ENCODE results near the gene GABRB1.

The GABRB1 gene

DNA sequence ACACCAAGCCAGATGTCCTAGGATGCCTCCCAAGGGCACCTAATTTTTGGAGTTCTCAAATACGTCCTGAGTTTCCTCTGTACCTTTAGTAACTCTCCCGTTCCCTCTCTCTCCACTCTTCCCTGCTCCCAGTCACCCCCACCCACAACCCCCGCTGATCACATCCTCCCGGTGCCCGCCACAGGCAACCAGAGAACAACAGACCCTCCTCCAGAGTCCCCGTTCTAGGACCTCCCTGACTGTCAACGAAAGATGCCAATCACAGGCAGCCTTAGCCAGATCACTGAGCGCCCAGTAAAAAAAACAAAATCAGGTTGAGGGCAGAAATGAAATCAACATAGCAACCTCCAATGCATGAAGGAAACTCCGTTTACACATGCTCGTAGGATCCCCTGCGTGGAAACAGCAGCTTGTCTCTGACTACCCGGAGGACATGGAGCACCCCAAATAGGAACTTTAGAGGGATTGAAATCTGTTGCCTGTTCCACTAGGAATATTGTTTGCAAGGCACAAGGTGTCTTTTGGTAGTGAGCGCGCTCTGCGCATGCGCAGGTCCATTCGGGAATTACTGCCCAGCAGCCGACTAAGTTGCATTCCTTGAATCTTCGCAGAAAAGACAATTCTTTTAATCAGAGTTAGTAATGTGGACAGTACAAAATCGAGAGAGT, at the start of gene GABRB1:
TSS of gene GABRB1 (plus strand) at position 557 of the 668 bp plus-strand sequence.
- DNase-seq (ENCODE audit: low read depth in 1 of 2, low spot score in 1 of 2): no peak

DNA sequence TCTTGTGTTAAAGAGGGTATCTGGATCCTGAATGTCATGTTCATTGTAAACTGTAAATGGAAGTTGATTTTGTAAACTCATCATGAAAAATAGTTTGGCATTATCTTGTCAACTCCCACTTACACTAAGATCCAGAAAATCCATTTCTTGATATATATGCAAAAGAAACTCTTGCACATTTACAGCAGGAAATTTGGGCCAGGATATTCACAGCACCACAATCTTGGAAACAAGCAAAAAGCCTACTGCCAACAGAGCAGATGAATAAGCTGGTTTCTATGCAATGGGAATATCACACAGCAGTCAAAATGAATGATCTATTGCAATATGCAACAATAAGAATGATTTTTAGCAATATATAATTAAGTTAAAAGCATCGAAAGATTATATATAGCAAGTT, 46.6 kb upstream of the GABRB1 start:
- DNase-seq (ENCODE audit: low read depth in 1 of 2, low spot score in 1 of 2): no peak

DNA sequence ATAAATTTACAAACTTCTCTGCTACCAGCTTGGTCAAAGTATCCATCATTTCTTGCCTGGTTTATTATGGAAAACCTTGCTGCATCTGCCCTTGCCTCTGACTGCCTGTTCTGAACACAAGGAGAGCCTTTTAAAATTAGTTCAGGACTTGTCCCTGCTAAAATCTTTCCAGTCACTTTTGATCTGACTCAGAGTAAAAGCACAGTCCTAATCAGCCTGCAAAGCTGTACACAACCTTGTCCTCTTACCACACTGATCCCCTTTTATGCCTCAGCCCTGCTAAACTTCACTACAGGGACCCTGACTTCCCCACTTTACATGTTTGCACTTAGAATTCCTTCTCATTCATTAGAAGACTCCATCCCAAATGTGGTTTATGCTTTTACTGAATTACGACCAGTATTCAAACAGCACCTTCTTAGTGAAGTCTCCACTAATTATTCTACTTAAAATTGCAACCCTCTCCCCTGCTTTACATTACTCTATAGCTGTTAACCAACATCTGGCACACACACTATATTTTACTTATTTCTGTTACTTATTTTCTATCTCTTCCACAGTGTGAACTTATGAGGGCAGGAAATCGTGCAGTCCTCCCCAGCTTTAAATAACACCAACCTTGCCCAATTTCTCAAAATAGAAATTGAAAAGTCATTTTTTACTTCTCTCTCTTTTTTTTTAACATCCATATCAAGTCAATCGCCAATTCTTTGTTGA, 44.3 kb upstream of the GABRB1 start:
- DNase-seq (ENCODE audit: low read depth in 1 of 2, low spot score in 1 of 2): no peak

DNA sequence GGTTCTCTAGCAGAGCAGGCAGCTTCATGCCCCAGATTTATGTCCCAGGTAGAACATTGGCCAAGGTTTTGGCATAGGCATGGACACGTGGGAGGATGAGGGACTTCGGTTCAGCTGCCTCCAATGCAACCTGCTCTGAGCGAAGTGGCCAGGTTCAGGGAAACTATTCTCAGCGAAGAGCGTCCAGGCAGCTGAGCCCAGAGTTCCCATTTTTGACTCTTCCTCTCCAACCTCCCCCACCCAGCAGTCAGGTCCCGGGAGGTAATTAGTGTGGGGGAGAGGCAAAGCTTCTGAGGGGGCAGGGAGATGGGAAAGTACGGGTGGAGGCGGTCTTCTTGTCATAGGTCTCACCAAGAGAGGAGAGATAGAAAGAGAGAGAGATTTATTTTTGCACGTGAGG, 39.0 kb upstream of the GABRB1 start:
- DNase-seq (ENCODE audit: low read depth in 1 of 2, low spot score in 1 of 2): no peak

DNA sequence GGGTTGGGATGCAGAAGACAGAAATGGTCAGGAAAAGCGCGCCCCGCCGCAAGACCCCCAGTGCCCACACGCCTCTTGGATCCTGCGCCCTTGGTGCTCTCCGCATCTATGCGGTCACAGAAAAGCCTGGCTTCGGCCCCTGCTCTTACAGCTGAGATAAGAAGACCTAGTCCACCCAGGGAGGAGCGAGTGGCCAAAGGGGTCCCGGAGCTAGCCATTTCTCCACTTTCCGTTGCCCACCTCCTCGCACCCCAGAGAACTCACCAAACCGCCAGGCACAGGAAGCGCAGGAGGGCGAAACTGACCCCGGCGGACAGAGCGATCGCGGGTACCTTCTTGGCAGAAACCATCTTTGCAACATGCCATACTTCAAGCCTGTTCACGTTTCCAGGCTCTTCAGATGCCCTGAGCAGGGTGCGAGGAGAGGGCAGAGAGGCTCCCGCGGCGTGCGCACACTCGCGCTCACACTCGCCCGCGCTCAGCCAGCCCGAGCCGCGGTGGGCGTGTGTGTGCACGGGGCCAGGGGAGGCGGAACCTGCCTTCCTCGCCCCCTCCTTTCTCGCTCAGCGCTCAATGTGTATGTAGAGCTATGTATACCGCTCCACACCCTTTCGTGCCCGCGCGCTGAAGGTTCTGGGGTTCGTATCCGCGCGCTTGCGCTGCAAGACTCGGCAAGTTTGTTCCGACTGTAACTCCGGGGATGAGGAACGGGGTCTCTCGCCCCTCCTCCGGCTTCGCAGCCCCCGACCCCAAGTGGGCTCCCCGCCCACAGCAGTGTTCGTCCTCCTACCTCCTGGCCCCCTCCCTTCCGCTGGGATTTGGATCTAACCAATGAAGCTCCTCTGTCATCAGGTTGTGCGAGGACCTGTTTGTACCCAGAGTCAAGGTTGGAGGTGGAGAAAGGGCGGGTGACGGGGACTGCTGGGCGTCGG, 38.0 kb upstream of the GABRB1 start, which contains the start of gene GABRA4:
TSS of gene GABRA4 (minus strand) at position 507 of the 932 bp plus-strand sequence. CDS start at position 350, 157 bp downstream.
- DNase-seq (ENCODE audit: low read depth in 1 of 2, low spot score in 1 of 2): no peak

DNA sequence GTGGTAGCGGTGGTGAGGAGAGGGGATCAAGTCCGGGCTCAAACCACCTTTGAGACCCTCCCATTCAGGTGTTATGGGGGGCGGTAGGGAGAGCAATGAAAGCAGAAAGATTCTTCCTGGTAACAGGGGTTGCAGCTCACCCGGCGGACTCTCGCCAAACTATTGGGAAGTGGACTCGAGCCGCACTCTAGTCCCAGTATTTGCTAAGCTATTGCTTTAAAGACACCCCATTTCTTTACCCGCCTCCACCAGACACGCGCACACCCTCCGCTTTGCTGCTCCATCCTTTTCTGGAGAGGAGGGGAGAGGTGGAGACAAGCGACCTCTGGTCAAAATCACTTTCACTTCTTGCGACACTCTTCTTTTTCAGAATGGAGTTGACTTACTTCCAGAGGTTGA, 37.4 kb upstream of the GABRB1 start:
- DNase-seq (ENCODE audit: low read depth in 1 of 2, low spot score in 1 of 2): no peak

DNA sequence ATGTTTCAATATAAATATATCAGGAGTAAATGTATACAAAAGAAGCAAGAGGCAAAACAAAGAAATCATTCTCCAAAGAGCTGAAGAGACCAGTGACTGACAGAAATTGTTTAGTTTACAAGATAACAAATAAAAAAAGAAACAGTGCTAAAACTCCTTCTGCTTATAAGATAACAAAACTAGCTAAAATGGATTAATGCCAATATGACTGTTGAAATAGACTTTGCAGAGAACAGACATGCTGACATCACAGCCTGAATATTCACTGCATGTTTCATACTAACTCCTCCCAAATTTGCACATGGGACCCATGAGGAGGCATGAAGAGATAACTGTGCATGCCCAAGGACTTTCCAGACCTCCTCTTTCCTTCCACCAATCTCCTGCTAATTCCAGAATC, 31.8 kb upstream of the GABRB1 start:
- DNase-seq (ENCODE audit: low read depth in 1 of 2, low spot score in 1 of 2): no peak

DNA sequence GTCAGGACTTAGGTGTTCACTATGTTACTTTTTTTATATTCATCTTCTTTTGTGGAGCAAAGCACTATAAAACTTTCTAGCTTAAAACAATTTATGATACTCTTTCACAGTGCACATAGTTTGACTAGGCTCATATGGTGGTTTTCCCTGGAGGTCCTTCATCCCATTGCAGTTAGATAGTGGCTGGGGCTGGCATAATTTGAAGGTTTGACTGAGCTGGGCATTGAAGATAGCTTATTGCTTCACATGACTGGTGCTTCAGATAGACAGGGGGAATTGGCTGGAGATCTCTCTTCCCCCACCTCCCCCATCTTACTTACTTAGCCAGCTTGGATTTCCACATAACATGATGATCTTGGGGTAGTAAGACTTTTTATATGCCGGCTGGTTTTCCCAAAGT, 31.0 kb upstream of the GABRB1 start:
- DNase-seq (ENCODE audit: low read depth in 1 of 2, low spot score in 1 of 2): no peak

DNA sequence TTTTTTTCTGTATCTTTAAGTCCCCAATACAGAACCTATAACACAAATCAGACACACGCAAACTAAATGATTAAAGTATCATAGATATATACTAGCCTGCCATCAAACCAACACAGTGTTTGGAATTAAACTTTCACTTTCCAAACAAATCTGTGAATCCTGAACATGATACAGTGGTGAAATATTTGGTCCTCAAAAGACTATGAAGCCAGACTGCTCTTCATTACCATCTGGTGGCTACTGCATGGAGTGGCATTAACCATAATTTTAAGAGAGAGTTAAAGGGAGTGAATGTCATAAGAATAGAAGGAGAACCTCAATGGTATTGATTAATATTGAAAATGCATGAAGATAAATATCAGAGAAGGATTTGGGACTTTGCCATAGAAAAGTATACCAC, 28.8 kb upstream of the GABRB1 start:
- no peak for DNase-seq (ENCODE audit: low read depth in 1 of 2, low spot score in 1 of 2)

DNA sequence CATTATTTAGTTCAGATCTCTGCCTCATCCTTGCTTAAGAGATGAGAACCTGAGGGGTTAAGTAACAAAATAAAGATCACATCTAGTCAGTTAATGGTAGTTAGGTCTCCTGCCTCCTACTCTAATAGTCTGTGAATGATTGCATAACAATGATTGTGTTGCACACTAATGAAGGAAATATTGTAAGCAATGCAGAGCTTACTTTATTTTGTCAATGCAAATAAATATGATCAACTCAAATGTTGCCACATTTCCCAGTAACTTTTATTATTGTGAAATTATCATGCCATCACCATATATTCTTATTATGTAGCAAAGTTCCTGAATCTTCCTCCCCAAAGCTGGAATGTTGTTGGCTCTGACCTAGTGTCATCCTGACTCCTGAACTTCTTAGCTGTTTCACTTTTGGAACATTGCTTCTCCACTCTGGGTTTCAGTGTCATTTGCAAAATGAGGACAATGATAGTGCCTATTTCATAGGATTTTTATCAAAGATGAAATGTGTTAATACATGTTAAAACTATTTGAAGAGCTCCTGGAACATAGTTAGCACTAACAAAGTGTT, 20.9 kb upstream of the GABRB1 start:
- DNase-seq (ENCODE audit: low read depth in 1 of 2, low spot score in 1 of 2): no peak

DNA sequence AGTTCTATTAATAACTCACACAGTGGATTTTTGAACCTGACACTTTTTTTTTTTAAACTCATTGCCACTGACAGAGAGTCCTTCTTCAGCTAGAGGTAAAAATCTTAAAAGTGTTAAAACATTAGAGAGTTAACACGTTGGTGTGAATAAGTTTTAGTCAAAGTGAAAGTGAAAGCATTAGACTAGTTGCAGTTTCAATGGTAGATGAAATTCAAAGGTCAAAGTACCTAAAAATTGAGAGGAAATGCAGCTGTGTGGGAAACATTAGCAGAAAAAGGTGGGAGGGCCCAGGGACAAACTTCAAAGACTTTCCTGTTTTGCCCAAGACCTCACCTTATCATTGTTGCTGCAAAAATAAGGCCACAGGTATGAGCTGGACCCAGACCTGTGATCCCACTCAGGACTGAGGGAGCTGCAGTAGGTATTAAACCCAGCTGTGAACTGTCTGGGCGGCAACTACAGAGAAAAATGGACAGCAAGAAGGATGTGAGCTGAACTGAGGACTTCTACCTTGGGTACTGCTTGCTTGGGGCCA, 20.4 kb upstream of the GABRB1 start:
- no peak for DNase-seq (ENCODE audit: low read depth in 1 of 2, low spot score in 1 of 2)

DNA sequence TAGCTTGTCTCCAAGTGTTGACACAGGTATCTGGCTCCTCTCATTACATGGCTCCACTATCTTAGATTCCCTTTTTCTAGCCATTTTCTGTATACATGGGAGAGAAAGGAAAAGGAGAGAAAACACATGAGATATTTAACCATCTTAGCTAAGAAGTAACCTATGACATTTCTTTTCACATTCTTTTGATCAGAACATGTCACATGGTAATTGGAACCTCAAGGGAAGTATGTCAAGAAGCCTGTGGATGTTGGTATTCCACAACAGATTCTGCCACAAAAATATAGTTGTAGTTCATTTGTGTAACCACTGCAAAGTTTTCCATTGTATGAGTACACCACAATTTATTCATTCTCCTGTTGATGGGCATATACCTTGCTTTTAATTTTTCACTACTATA, 18.7 kb upstream of the GABRB1 start:
- DNase-seq (ENCODE audit: low read depth in 1 of 2, low spot score in 1 of 2): no peak

DNA sequence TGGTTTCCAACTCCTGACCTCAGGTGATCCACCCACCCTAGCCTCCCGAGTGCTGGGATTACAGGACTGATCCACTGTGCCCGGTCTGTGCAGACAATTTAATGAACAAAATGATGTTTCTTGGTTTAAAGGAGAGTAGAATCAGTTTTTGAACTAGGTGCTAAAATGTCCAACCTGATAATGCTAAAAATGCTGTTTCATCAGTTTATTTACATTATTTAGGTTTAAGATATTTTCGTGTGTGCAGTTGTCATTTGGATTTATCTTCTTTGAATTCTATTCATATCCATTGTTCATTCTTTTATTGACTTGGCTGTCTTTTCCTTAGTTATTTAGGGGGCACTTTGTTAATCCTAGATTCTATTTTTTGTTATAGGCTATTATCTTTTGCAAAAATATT, 18.0 kb upstream of the GABRB1 start:
- DNase-seq (ENCODE audit: low read depth in 1 of 2, low spot score in 1 of 2): no peak

DNA sequence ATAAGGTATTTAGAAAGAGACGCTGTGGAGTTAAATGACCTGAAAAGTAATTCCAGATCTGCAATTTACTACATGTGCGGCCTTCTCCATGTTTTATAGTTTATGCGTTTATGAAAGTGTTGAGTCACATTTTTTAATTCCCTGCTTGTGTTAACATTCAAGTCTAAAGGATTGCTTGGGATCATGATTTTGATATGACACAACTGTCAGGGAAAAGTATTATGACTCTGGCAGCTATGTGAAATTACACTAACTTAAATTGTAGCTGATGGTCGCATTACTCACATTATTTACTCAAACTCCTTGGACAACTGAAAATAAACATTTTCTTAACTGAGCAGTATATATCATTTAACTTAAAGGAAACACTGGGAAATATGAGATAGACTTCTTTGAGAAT, 14.3 kb upstream of the GABRB1 start:
- no peak for DNase-seq (ENCODE audit: low read depth in 1 of 2, low spot score in 1 of 2)

DNA sequence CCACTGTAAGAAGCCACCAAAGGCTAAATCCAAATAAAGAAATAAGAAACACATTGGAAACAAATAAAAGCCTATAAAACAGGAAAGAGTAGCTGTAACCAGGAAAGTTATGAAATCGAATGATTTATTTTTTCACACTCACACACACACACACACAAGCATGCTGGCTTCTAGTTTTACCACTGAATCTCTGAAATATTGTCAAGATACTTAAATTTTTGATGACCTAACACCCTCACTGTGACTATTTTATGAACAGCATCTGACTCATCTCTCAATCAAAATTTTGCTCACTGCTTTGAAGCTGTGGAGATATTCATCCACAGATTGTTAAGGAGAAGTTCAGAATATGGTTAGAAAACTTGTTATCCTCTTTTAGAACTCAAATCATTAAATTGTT, 13.9 kb upstream of the GABRB1 start:
- DNase-seq (ENCODE audit: low read depth in 1 of 2, low spot score in 1 of 2): no peak

DNA sequence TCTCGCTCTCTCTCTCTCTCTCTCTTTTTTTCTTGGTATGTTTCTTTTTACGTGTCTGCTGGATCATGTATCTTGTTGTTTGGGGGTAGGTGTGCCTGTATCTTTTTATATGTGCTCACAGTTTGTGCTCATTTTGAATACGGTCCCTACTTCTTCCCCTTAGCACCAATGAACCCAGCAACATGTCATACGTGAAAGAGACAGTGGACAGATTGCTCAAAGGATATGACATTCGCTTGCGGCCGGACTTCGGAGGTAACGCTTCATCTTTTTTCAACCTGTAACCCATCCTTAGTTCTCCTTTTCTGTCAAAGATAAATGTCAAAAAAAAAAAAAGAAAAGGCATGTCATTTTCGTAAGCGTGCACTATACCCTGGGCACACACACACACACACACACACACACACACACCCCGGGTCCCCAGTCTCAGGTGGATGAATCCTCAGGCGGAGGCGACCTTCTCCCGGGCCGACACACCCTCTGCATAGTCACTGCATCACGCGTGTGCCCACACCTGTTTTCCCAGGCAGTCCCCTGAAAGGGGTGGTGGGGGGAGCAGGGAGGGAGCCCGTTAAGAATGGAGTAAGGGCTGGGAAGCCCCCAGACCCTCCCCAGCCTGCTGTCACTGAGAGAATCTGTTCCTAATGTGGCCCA, 511 bp downstream of the GABRB1 start:
- DNase-seq (ENCODE audit: low read depth in 1 of 2, low spot score in 1 of 2): no peak

DNA sequence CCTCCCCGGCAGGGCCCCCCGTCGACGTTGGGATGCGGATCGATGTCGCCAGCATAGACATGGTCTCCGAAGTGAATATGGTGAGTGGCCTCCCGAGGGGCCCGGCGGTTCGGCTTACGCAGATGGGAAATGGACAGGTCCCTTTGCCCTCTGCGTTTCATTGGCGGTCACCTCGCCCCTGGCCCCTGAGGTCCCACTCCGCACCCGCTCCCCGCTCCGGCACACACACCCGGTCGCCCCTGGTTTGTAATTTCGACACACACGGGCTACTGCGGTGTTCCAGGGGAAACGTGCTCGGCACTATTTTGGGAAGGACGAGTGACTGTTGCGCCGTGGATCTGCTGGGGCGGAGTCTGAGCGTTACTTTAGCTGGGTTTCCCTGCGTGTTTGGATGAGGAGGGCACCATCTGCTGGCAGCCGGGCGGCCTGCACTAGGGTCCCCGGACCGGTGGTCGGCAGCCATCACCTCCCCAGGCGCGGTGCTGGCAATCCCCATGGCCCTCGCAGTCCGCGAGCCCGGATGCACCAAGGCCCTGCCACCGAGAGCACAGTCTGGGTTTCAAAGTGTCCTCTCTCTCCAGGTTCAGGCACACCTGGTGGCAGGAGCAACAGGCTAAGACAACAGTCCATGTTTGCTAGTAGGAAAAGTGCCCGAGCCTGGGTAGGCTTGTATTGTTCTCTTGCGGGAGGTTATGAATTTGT, 1.2 kb downstream of the GABRB1 start:
- DNase-seq (ENCODE audit: low read depth in 1 of 2, low spot score in 1 of 2): peak in 1 of 2 donors; percentile 6

DNA sequence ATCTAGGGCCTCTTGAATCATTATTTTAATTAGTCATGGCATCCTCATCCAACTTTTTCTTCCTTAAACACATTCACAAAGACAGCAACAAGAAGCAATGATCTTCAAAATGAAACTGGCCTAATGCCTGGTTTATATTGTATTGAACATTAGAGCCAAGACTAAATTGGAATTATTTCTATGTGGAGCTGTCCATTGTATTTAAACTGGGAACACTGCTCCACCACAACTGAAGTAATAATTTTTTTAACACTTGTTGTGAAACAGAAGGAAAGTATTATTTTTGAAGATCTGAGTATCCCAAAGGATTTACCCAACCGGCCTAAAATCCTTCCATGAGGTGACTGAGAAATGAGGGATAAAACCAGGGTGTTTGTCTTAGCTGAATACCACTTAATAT, 6.9 kb downstream of the GABRB1 start:
- no peak for DNase-seq (ENCODE audit: low read depth in 1 of 2, low spot score in 1 of 2)

DNA sequence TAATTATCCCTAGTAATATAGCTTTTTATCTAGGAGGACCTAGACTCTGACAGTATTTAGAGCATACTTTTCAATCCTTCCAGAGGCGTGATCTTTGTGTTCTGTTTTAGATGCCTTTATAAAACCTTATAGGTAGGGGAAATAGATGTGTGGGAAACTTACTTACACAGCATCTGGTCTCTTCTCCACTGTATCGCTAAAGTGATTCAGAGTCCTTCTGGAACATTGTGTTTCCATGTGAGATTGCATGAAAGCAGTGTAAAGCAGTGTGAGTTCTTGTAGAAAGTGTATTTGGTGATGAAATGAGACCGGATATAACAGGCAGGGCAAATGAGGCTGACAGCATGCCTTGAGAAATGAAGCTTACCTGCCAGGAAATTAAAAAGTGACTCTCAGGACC, 9.5 kb downstream of the GABRB1 start:
- DNase-seq (ENCODE audit: low read depth in 1 of 2, low spot score in 1 of 2): no peak

DNA sequence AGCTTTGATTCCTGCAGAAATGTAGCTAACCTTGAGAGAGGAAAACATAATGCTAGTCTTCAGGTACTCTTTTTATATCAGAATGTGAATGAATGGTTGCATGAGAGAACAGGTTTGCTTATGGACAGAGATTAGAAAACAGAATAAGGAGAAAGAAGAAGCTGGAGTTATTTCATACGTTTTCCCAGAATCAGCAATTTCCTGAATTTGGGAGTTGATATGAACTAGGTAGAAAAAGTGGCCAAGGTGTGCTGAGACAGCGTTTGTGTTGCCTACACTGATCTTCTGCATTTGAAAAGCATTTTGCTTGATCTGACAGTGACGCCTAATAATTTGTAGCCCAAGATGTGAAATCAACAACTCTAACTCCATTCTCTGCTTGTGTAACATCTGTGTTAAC, 12.5 kb downstream of the GABRB1 start:
- DNase-seq (ENCODE audit: low read depth in 1 of 2, low spot score in 1 of 2): no peak

All from activated CD4-positive, alpha-beta T cell treated with anti-CD3 and anti-CD28 coated beads, Interleukin-2, amount 50 U/mL, for 24 hours (primary cell).